Spleen (tissue), 7 donors: ENCODE measurements around the gene SAMD7.
A peak's percentile ranks its signal among the peaks of the same experiment; 100 is the strongest.

Experiments used
- CTCF ChIP-seq, 11 experiments: fragments of 200-600 bp in 7 of 11; fragments of 450-650 bp in 4 of 11; sonication (generic) in 4 of 11; IDR thresholded peaks in 8 of 11; conservative IDR thresholded peaks in 3 of 11; 1 replicate in 7 of 11; 2 replicates in 4 of 11; pipeline versions ENCODE4 v1.4.0 to v1.8.0; 2016 to 2021; ENCODE audit warnings: antibody characterized with exemption in 11 of 11, inconsistent platforms in 4 of 11, mild to moderate bottlenecking in 1 of 11
- POLR2A ChIP-seq, 3 donors: fragments of 450-650 bp; IDR thresholded peaks; one replicate each; pipeline ENCODE4 v1.5.1; 2017; ENCODE audit warnings: antibody characterized with exemption in 3 of 3, mild to moderate bottlenecking in 1 of 3
- POLR2AphosphoS5 ChIP-seq, 3 donors: sonication (generic); formaldehyde crosslinking; IDR thresholded peaks; one replicate each; pipeline ENCODE4 v1.5.1; 2017; ENCODE audit warnings: antibody characterized with exemption in 3 of 3
- donor health status: DM: no; HTN: no; CAD: no; lungs with moderate emphysema.
- donor health status: DM: no; HTN: no; CAD: no.
- donor health status: DM: no; HTN: no; CAD: no.

- no peak for TF ChIP-seq POLR2A (IDR thresholded peaks at IDR 0.05)
- no peak for TF ChIP-seq CTCF (IDR thresholded peaks at IDR 0.05 in 8 of 11, conservative IDR thresholded peaks at IDR 0.05 in 3 of 11)
- TF ChIP-seq POLR2AphosphoS5 (IDR thresholded peaks at IDR 0.05): peak in 1 of 3 donors; percentile 39
Observed at GRCh38 chr3:169984292-169984691, 72.9 kb downstream of the SAMD7 start.
